GM23248 (cell line): ENCODE results near the gene WDR27.

ENCODE experiments used
- EZH2 ChIP-seq: fragments of 200-600 bp; sonication (generic); IDR thresholded peaks from 2 replicates; pipeline ENCODE4 v1.6.1; 2018; ENCODE audit warnings: antibody characterized with exemption, mild to moderate bottlenecking; ENCODE audit not compliant: insufficient read depth, poor library complexity, severe bottlenecking
- EZH2phosphoT487 ChIP-seq: fragments of 200-600 bp; sonication (generic); IDR thresholded peaks from 2 replicates; pipeline ENCODE4 v1.6.1; 2018; ENCODE audit warnings: antibody characterized with exemption, moderate library complexity, mild to moderate bottlenecking, low read depth; ENCODE audit not compliant: insufficient read depth

DNA sequence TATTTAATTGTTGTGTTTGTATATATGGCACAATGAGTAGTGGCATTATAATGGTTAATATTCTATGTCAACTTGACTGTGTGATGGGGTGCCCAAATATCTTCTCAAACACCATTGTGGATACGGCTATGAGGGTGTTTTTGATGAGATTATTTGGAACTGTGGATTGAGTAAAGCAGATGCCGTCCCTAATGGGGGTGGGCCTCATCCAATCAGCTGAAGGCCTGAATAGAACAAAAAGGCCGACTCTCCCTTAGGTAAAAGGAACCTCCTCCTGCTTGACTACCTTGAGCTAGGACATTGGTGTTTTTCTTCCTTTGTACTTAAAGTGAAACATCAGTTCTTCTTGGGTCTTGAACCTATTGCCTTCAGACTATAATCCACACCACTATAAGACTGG is 207.8 kb downstream of the WDR27 start:
- no peak for TF ChIP-seq EZH2
- TF ChIP-seq EZH2phosphoT487: no peak
